Epidermal melanocyte (primary cell): ENCODE measurements around the gene NOTCH2.

Experiments
- DNase-seq: peaks from one replicate; pipeline ENCODE4 v3.0.0; 2011; ENCODE audit warnings: low spot score; ENCODE audit not compliant: insufficient read length

The NOTCH2 gene

GRCh38 chr1:119879510-119880434, 189.7 kb downstream of the NOTCH2 start:
- DNase-seq: no peak

- DNase-seq: no peak
Observed at GRCh38 chr1:119878171-119878570, 191.3 kb downstream of the NOTCH2 start.

- DNase-seq: no peak
Observed at GRCh38 chr1:119874186-119874585, 195.3 kb downstream of the NOTCH2 start.

GRCh38 chr1:119873135-119874015, 196.1 kb downstream of the NOTCH2 start:
- no peak for DNase-seq

GRCh38 chr1:119871881-119872280, 197.6 kb downstream of the NOTCH2 start:
- no peak for DNase-seq

- DNase-seq: peak; percentile 71
Observed at GRCh38 chr1:119870917-119871596, 198.4 kb downstream of the NOTCH2 start.

- DNase-seq: no peak
Observed at GRCh38 chr1:119869995-119870394, 199.5 kb downstream of the NOTCH2 start.

- DNase-seq: no peak
Observed at GRCh38 chr1:119868176-119868575, 201.3 kb downstream of the NOTCH2 start.

GRCh38 chr1:119866451-119866850, 203.0 kb downstream of the NOTCH2 start:
- DNase-seq: no peak

GRCh38 chr1:119865627-119866026, 203.8 kb downstream of the NOTCH2 start:
- no peak for DNase-seq

- DNase-seq: no peak
Observed at GRCh38 chr1:119862276-119862675, 207.2 kb downstream of the NOTCH2 start.
